Left ventricle myocardium superior (tissue), 1 donor: ENCODE results near the gene SSX2IP. TPM values are rescaled to one million over a fixed set of nuclear protein-coding genes. Genes with fewer than 3 reads are reported as not detected.
"Not testable (repeated sequence)": the region's sequence is repeated elsewhere in the genome, so short reads cannot be mapped to it uniquely, and the experiment has no call there.

ENCODE experiments used
- ATAC-seq: fragments of 200-7000 bp; cut with Tn5 transposase; one replicate; pipeline ENCODE4 v1.9.1; 2020; ENCODE audit warnings: mild to moderate bottlenecking, moderate library complexity
- DNase-seq: peaks from one replicate; pipeline ENCODE4 v3.0.0-alpha.2; 2020
- intact Hi-C: fragments of 100-400 bp; cut with micrococcal nuclease; formaldehyde crosslinking; loops from one replicate; pipeline ENCODE4 v1.11.0; 2022
- total RNA-seq: library from RNA; stranded (reverse); fragmentation: NEBNext Ultra II Directional; extraction: Animal tissue kit (Norgen Biotek cat#: 25700); gene quantifications from one replicate; pipeline ENCODE4 v1.2.1, GENCODE V29; 2021
- donor health status: DM: no; HTN: yes; CAD: no; lungs with severe emphysema.

SSX2IP gene
- total RNA-seq, 1 donor from 2014 or later, result 16.5 TPM

DNA sequence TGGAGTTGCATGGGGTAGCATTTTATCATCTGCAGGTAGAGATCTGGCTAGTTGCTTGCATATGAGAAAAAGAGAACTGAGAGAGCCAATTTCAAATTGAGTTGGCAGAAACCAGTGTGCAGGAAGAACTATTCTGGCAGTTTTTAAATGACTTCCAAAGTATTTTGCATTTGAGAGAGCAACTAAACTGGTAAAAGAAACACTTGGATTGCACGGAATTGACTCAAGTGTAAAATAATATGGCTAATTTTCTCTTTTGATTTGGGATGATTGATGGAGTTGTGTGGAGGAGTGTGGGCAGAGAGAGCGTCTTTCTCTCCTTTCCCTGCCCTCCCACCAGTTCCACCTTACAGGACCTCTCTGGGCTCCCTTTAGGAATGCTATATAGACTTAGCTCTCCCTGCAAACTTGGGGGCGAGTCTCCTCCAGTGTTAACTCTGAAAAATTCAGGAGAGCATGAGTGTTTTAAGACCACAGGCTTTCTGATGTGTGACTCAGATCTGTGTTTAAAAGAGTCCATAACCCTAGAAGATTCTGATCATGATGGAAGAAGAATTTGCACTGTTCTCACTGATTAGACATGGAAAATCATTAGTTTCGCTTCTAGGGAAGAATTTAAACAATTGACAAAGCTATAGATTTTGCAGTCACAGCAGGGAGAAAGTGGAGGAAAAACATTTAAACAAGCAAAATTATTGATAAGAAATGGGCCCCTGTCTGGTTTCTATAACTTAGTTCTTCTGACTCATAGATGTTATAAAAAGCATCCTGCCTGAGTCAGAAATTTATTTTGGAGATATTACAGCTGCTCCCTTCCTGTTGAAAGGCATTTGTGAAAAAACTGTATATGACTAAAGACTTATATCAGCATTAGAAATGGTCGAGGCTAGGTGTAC is 91.2 kb downstream of the SSX2IP start:
- ATAC-seq (peak; percentile 30), DNase-seq (no peak)
- intact Hi-C loops, result no loop called here

DNA sequence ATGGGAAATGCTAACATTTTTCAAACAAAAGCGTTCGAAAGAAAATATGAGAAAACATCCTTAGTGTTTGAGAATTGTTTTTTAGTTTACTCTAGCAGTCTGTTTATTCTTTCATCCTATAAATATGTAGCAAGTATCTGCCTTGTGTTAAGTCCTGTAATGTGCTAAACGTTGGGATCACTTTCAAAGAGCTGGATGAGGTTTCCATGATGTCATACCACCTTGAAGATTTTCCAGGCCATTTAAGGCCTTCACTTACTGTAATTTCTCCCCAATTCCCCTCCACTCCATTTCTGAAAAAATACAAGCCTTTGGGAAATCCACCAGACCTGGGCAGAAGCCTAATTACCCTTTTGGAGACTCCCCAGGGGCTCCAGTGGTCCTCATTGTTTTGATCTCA is 91.8 kb downstream of the SSX2IP start:
- intact Hi-C loops, result no loop called here

DNA sequence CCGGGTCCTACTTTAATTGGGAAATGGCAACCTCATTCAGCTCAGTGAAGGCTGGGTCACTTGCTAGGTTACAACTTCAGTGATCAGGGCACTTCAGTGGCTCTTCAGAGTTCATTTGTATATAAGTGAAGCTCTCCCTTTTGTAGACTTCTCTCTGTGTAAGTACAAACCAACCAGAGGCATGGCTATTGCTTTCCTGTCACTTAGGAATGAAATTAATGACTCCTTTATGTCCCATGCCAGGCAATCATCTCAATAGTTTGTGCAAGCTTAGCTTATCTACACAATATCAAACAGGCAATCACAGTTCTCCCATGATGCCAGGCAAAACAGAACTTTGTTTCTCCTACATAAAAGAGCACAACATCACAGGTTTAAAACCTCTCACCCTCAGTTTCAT is 93.2 kb downstream of the SSX2IP start:
- intact Hi-C loops, result no loop called here
- ATAC-seq, result no peak
- DNase-seq, result no peak

More for the DNA sequence above, 91.8 kb downstream of the SSX2IP start:
- ATAC-seq, result no peak
- no peak for DNase-seq

GRCh38 chr1:84594959-84595358 is 95.3 kb downstream of the SSX2IP start:
- DNase-seq, intact Hi-C loops, ATAC-seq: not testable (repeated sequence)

Other genes starting within 250 kb of the SSX2IP start
- 35.9 TPM for gene RPF1, start 211.2 kb downstream of the SSX2IP start, total RNA-seq
- 1.7 TPM for gene SPATA1, start 184.1 kb downstream of the SSX2IP start, total RNA-seq
- 213 TPM for gene GNG5, start 183.9 kb downstream of the SSX2IP start, total RNA-seq
- 6.7 TPM for gene CTBS, start 116.0 kb downstream of the SSX2IP start, total RNA-seq
- gene LPAR3, start 202.7 kb upstream of the SSX2IP start, total RNA-seq, result 20.4 TPM